ENCODE measurements around the gene SERPINB11.

- TF ChIP-seq EZH2 (IDR thresholded peaks at IDR 0.05) (no peak), POLR2AphosphoS5 (IDR thresholded peaks at IDR 0.05; ENCODE audit: borderline replicate concordance, low read depth, low read length) (no peak), FOXP2 (optimal IDR thresholded peaks at IDR 0.05; ENCODE audit: control extremely low read depth, extremely low read length, insufficient read depth) (no peak)
Observed at GRCh38 chr18:63701952-63702351, 808 bp upstream of the SERPINB11 start.

Measured in SK-N-MC (cell line).